HEK293 (cell line): ENCODE results near the gene CD68.
"Not testable (repeated sequence)": the region's sequence is repeated elsewhere in the genome, so short reads cannot be mapped to it uniquely, and the experiment has no call there.

Experiments used
- CTCF ChIA-PET: fragments of 350-600 bp; formaldehyde crosslinking; extraction: SDS; loops from one replicate; lab custom pipeline; 2021; ENCODE audit warnings: antibody characterized with exemption; lab: Yijun Ruan, JAX
- POLR2A ChIA-PET: fragments of 300-600 bp; formaldehyde crosslinking; extraction: SDS; loops from one replicate; lab custom pipeline; 2020; ENCODE audit warnings: antibody characterized with exemption, inconsistent platforms; lab: Yijun Ruan, JAX
- H3K27ac ChIP-seq: fragments of 200-500 bp; sonication (Bioruptor generic); 2 replicates; pipeline ENCODE4 v1.5.1; 2014; ENCODE audit warnings: low read depth, low read length, control low read depth, inconsistent platforms; ENCODE audit errors: extremely low read depth
- H3K36me3 ChIP-seq, 2 experiments: fragments of 200-500 bp in 1 of 2; sonication (Bioruptor generic) in 1 of 2; 1 replicate in 1 of 2; 2 replicates in 1 of 2; pipeline ENCODE4 v1.5.1; 2014 to 2017; ENCODE audit warnings: inconsistent platforms in 2 of 2, low read length in 2 of 2; ENCODE audit not compliant: control insufficient read depth in 2 of 2, insufficient read depth in 1 of 2
- H3K4me1 ChIP-seq: fragments of 200-500 bp; sonication (Bioruptor generic); 2 replicates; pipeline ENCODE4 v1.5.1; 2014; ENCODE audit warnings: mild to moderate bottlenecking, low read length, inconsistent platforms; ENCODE audit not compliant: control insufficient read depth, insufficient read depth
- H3K4me3 ChIP-seq: 2 replicates; pipeline ENCODE4 v1.5.1; 2011; ENCODE audit warnings: low read depth, mild to moderate bottlenecking, control low read depth, low read length, moderate library complexity
- H3K9me3 ChIP-seq: fragments of 200-500 bp; sonication (Bioruptor generic); 2 replicates; pipeline ENCODE4 v1.5.1; 2014; ENCODE audit warnings: low read depth, low read length, inconsistent platforms; ENCODE audit not compliant: control insufficient read depth, insufficient read depth
- KLF7 ChIP-seq: fragments of 450-650 bp; formaldehyde crosslinking; IDR thresholded peaks from 2 replicates; pipeline ENCODE4 v1.5.1; 2016; ENCODE audit warnings: missing biosample characterization, missing genetic modification characterization, borderline replicate concordance
- TCF7L2 ChIP-seq: IDR thresholded peaks from 2 replicates; pipeline ENCODE4 v1.6.1; 2011; ENCODE audit warnings: low read depth, mild to moderate bottlenecking, inconsistent platforms, low read length, moderate library complexity, borderline replicate concordance
- ZEB2 ChIP-seq: fragments of 450-650 bp; formaldehyde crosslinking; IDR thresholded peaks from 2 replicates; pipeline ENCODE4 v1.5.1; 2016; ENCODE audit warnings: missing biosample characterization, missing genetic modification characterization
- ZFP69B ChIP-seq: fragments of 450-650 bp; formaldehyde crosslinking; IDR thresholded peaks from 2 replicates; pipeline ENCODE4 v1.5.1; 2016; ENCODE audit warnings: missing biosample characterization, missing genetic modification characterization
- ZNF426 ChIP-seq: fragments of 450-650 bp; formaldehyde crosslinking; IDR thresholded peaks from 2 replicates; pipeline ENCODE4 v1.5.1; 2017; ENCODE audit warnings: missing biosample characterization, missing genetic modification characterization, mild to moderate bottlenecking, inconsistent platforms, moderate library complexity
- ZNF629 ChIP-seq: fragments of 450-650 bp; formaldehyde crosslinking; IDR thresholded peaks from 2 replicates; pipeline ENCODE4 v1.5.1; 2017; ENCODE audit warnings: missing biosample characterization, missing genetic modification characterization
- ZNF677 ChIP-seq: fragments of 450-650 bp; IDR thresholded peaks from 2 replicates; pipeline ENCODE4 v1.5.0; 2018; ENCODE audit warnings: missing biosample characterization, mild to moderate bottlenecking, missing genetic modification characterization, moderate library complexity
- ZNF76 ChIP-seq: fragments of 450-650 bp; formaldehyde crosslinking; IDR thresholded peaks from 2 replicates; pipeline ENCODE4; 2016; ENCODE audit warnings: low read depth, missing biosample characterization, missing genetic modification characterization, borderline replicate concordance
- ZNF768 ChIP-seq: fragments of 450-650 bp; formaldehyde crosslinking; IDR thresholded peaks from 2 replicates; pipeline ENCODE4 v1.5.1; 2018; ENCODE audit warnings: missing biosample characterization, mild to moderate bottlenecking, missing genetic modification characterization
- ZNF830 ChIP-seq: fragments of 450-650 bp; IDR thresholded peaks from 2 replicates; pipeline ENCODE4 v1.5.0; 2018; ENCODE audit warnings: missing biosample characterization, missing genetic modification characterization, low read depth, mild to moderate bottlenecking, moderate library complexity
- ZNF843 ChIP-seq: fragments of 450-650 bp; formaldehyde crosslinking; IDR thresholded peaks from 2 replicates; pipeline ENCODE4 v1.5.1; 2016; ENCODE audit warnings: missing biosample characterization, missing genetic modification characterization
- TF ChIP-seq, protein P1 (sequence below): fragments of 450-650 bp; formaldehyde crosslinking; IDR thresholded peaks from 2 replicates; pipeline ENCODE4 v1.5.1; 2016; ENCODE audit warnings: missing biosample characterization, missing genetic modification characterization
- TF ChIP-seq, protein P2 (sequence below): sonication (generic); formaldehyde crosslinking; IDR thresholded peaks from 2 replicates; pipeline ENCODE4 v1.8.1; 2022; ENCODE audit warnings: mild to moderate bottlenecking, moderate library complexity, missing genetic modification reagents
- TF ChIP-seq, protein P3 (sequence below): fragments of 450-650 bp; IDR thresholded peaks from 2 replicates; pipeline ENCODE4 v1.5.1; 2018; ENCODE audit warnings: missing biosample characterization, mild to moderate bottlenecking, missing genetic modification characterization
- TF ChIP-seq, protein P4 (sequence below): fragments of 450-650 bp; formaldehyde crosslinking; IDR thresholded peaks from 2 replicates; pipeline ENCODE4 v1.5.1; 2016; ENCODE audit warnings: missing biosample characterization, missing genetic modification characterization
- TF ChIP-seq, protein P5 (sequence below): fragments of 450-650 bp; formaldehyde crosslinking; conservative IDR thresholded peaks from 2 replicates; pipeline ENCODE4 v1.5.1; 2016; ENCODE audit warnings: low read depth, missing biosample characterization, missing genetic modification characterization
- TF ChIP-seq, protein P6 (sequence below): fragments of 450-650 bp; formaldehyde crosslinking; IDR thresholded peaks from 2 replicates; pipeline ENCODE4 v1.5.1; 2016; ENCODE audit warnings: missing biosample characterization, missing genetic modification characterization

CD68 gene

DNA sequence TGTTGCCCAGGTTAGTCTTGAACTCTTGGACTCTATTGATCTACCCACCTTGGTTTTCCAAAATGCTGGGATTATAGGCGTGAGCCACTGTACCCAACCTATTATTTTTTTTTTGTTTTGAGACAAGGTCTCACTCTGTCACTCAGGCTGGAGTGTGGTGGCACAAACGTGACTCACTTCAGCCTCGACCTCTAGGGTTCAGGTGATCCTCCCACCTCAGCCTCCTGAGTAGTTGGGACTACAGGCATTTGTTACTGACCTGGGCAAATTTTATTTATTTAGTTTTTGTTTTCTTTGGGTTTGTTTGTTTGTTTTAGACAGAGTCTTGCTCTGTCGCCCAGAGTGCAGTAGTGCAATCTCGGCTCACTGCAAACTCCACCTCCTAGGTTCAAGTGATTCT lies 44.2 kb downstream of the CD68 start:
- TF ChIP-seq, protein P1, sequence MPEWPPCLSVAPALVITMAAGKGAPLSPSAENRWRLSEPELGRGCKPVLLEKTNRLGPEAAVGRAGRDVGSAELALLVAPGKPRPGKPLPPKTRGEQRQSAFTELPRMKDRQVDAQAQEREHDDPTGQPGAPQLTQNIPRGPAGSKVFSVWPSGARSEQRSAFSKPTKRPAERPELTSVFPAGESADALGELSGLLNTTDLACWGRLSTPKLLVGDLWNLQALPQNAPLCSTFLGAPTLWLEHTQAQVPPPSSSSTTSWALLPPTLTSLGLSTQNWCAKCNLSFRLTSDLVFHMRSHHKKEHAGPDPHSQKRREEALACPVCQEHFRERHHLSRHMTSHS = no peak
- TF ChIP-seq, protein P2, sequence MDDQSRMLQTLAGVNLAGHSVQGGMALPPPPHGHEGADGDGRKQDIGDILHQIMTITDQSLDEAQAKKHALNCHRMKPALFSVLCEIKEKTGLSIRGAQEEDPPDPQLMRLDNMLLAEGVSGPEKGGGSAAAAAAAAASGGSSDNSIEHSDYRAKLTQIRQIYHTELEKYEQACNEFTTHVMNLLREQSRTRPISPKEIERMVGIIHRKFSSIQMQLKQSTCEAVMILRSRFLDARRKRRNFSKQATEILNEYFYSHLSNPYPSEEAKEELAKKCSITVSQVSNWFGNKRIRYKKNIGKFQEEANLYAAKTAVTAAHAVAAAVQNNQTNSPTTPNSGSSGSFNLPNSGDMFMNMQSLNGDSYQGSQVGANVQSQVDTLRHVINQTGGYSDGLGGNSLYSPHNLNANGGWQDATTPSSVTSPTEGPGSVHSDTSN (CRISPR knock-in tag) = no peak
- TF ChIP-seq ZNF843 (tag by site-specific recombination) (no peak), ZEB2 (tag by site-specific recombination) (no peak), ZNF76 (tag by site-specific recombination) (no peak), ZNF768 (no peak), KLF7 (tag by site-specific recombination) (no peak), ZNF830 (tag by site-specific recombination) (no peak), ZNF677 (tag by site-specific recombination) (no peak), ZNF629 (tag by site-specific recombination) (no peak), ZFP69B (no peak), ZNF426 (tag by site-specific recombination) (no peak), TCF7L2 (no peak)
- TF ChIP-seq, protein P3, sequence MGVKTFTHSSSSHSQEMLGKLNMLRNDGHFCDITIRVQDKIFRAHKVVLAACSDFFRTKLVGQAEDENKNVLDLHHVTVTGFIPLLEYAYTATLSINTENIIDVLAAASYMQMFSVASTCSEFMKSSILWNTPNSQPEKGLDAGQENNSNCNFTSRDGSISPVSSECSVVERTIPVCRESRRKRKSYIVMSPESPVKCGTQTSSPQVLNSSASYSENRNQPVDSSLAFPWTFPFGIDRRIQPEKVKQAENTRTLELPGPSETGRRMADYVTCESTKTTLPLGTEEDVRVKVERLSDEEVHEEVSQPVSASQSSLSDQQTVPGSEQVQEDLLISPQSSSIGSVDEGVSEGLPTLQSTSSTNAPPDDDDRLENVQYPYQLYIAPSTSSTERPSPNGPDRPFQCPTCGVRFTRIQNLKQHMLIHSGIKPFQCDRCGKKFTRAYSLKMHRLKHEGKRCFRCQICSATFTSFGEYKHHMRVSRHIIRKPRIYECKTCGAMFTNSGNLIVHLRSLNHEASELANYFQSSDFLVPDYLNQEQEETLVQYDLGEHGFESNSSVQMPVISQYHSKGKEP (tag by site-specific recombination) = no peak
- TF ChIP-seq, protein P4, sequence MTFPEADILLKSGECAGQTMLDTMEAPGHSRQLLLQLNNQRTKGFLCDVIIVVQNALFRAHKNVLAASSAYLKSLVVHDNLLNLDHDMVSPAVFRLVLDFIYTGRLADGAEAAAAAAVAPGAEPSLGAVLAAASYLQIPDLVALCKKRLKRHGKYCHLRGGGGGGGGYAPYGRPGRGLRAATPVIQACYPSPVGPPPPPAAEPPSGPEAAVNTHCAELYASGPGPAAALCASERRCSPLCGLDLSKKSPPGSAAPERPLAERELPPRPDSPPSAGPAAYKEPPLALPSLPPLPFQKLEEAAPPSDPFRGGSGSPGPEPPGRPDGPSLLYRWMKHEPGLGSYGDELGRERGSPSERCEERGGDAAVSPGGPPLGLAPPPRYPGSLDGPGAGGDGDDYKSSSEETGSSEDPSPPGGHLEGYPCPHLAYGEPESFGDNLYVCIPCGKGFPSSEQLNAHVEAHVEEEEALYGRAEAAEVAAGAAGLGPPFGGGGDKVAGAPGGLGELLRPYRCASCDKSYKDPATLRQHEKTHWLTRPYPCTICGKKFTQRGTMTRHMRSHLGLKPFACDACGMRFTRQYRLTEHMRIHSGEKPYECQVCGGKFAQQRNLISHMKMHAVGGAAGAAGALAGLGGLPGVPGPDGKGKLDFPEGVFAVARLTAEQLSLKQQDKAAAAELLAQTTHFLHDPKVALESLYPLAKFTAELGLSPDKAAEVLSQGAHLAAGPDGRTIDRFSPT (tag by site-specific recombination) = no peak
- TF ChIP-seq, protein P5, sequence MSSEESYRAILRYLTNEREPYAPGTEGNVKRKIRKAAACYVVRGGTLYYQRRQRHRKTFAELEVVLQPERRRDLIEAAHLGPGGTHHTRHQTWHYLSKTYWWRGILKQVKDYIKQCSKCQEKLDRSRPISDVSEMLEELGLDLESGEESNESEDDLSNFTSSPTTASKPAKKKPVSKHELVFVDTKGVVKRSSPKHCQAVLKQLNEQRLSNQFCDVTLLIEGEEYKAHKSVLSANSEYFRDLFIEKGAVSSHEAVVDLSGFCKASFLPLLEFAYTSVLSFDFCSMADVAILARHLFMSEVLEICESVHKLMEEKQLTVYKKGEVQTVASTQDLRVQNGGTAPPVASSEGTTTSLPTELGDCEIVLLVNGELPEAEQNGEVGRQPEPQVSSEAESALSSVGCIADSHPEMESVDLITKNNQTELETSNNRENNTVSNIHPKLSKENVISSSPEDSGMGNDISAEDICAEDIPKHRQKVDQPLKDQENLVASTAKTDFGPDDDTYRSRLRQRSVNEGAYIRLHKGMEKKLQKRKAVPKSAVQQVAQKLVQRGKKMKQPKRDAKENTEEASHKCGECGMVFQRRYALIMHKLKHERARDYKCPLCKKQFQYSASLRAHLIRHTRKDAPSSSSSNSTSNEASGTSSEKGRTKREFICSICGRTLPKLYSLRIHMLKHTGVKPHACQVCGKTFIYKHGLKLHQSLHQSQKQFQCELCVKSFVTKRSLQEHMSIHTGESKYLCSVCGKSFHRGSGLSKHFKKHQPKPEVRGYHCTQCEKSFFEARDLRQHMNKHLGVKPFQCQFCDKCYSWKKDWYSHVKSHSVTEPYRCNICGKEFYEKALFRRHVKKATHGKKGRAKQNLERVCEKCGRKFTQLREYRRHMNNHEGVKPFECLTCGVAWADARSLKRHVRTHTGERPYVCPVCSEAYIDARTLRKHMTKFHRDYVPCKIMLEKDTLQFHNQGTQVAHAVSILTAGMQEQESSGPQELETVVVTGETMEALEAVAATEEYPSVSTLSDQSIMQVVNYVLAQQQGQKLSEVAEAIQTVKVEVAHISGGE (tag by site-specific recombination) = no peak
- TF ChIP-seq, protein P6, sequence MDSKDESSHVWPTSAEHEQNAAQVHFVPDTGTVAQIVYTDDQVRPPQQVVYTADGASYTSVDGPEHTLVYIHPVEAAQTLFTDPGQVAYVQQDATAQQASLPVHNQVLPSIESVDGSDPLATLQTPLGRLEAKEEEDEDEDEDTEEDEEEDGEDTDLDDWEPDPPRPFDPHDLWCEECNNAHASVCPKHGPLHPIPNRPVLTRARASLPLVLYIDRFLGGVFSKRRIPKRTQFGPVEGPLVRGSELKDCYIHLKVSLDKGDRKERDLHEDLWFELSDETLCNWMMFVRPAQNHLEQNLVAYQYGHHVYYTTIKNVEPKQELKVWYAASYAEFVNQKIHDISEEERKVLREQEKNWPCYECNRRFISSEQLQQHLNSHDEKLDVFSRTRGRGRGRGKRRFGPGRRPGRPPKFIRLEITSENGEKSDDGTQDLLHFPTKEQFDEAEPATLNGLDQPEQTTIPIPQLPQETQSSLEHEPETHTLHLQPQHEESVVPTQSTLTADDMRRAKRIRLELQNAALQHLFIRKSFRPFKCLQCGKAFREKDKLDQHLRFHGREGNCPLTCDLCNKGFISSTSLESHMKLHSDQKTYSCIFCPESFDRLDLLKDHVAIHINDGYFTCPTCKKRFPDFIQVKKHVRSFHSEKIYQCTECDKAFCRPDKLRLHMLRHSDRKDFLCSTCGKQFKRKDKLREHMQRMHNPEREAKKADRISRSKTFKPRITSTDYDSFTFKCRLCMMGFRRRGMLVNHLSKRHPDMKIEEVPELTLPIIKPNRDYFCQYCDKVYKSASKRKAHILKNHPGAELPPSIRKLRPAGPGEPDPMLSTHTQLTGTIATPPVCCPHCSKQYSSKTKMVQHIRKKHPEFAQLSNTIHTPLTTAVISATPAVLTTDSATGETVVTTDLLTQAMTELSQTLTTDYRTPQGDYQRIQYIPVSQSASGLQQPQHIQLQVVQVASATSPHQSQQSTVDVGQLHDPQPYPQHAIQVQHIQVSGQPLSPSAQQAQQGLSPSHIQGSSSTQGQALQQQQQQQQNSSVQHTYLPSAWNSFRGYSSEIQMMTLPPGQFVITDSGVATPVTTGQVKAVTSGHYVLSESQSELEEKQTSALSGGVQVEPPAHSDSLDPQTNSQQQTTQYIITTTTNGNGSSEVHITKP (tag by site-specific recombination) = no peak
- ChIA-PET POLR2A (interaction anchor here (0.6 to 1.0 kb wide), 2 partner anchors 9 to 27 kb away, joined by 3 to 5 read pairs; partner anchors contain the start of gene FXR2), CTCF (interaction anchor here (1.5 kb wide), 1 partner anchor 9 kb away, joined by 4 read pairs; no protein-coding TSS in a partner anchor)
- no peak overlapping the region for H3K27ac ChIP-seq
- H3K4me1 ChIP-seq = peaks cover 3% of the 10 kb centered on the region; the same call in 1 of the 2 replicates
- peaks cover 0 to 8% of the 10 kb centered on the region in 2 experiments; a peak in 2 of 3 replicates for H3K36me3 ChIP-seq
- H3K4me3 ChIP-seq = no peak overlapping the region
- no peaks in the 10 kb centered on the region for H3K9me3 ChIP-seq

DNA sequence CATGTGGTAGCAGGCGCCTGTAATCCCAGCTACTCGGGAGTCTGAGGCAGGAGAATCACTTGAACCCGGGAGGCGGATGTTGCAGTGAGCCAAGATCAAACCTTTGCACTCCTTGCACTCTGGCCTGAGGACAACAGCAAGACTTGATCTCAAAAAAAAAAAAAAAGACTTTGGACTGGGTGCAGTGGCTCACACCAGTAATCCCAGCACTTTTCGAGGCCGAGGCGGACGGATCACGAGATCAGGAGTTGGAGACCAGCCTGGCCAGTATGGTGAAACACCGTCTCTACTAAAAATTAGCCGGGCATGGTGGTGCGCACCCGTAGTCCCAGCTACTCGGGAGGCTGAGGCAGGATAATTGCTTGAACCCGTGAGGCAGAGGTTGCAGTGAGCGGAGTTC lies 46.3 kb downstream of the CD68 start:
- H3K4me1 ChIP-seq, H3K4me3 ChIP-seq, H3K9me3 ChIP-seq, H3K36me3 ChIP-seq, H3K27ac ChIP-seq: not testable (repeated sequence)
- ChIA-PET CTCF (interaction anchor here (2.0 to 4.4 kb wide), 3 partner anchors 11 to 62 kb away, joined by 6 to 24 read pairs (median 21); partner anchors contain the start of genes FXR2, TP53 and WRAP53), POLR2A (interaction anchor here (2.4 to 3.6 kb wide), 2 partner anchors 11 to 42 kb away, joined by 21 to 52 read pairs; partner anchors contain the start of genes FXR2 and MPDU1)
